ENCODE data around the gene CREB5.

Gene CREB5

GRCh38 chr7:28411876-28412662 is at the start of gene CREB5:
Gene CREB5 (plus strand): TSS chr7:28412518. CDS start chr7:28412915, 397 bp downstream.
- TF ChIP-seq, protein P1, sequence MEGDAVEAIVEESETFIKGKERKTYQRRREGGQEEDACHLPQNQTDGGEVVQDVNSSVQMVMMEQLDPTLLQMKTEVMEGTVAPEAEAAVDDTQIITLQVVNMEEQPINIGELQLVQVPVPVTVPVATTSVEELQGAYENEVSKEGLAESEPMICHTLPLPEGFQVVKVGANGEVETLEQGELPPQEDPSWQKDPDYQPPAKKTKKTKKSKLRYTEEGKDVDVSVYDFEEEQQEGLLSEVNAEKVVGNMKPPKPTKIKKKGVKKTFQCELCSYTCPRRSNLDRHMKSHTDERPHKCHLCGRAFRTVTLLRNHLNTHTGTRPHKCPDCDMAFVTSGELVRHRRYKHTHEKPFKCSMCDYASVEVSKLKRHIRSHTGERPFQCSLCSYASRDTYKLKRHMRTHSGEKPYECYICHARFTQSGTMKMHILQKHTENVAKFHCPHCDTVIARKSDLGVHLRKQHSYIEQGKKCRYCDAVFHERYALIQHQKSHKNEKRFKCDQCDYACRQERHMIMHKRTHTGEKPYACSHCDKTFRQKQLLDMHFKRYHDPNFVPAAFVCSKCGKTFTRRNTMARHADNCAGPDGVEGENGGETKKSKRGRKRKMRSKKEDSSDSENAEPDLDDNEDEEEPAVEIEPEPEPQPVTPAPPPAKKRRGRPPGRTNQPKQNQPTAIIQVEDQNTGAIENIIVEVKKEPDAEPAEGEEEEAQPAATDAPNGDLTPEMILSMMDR (IDR thresholded peaks at IDR 0.05; ENCODE audit: low read depth, low read length, missing control alignments) = peak; percentile 16
- no peak within 1 kb of the TSS for H3K4me3 ChIP-seq (ENCODE audit: low read depth, low read length)
- no peak for DNase-seq (ENCODE audit: low read depth)

- no peak overlapping the region for H3K4me3 ChIP-seq (ENCODE audit: low read depth, low read length)
- no peak for DNase-seq (ENCODE audit: low read depth)
- TF ChIP-seq, protein P1 (IDR thresholded peaks at IDR 0.05; ENCODE audit: low read depth, low read length, missing control alignments) = peak; percentile 33
These were observed 49.5 kb upstream of the CREB5 start for GRCh38 chr7:28362812-28363211.

GRCh38 chr7:28364082-28364481 is 48.2 kb upstream of the CREB5 start:
- DNase-seq (ENCODE audit: low read depth) = no peak
- no peak overlapping the region for H3K4me3 ChIP-seq (ENCODE audit: low read depth, low read length)
- TF ChIP-seq, protein P1 (IDR thresholded peaks at IDR 0.05; ENCODE audit: low read depth, low read length, missing control alignments) = peak; percentile 35

DNA sequence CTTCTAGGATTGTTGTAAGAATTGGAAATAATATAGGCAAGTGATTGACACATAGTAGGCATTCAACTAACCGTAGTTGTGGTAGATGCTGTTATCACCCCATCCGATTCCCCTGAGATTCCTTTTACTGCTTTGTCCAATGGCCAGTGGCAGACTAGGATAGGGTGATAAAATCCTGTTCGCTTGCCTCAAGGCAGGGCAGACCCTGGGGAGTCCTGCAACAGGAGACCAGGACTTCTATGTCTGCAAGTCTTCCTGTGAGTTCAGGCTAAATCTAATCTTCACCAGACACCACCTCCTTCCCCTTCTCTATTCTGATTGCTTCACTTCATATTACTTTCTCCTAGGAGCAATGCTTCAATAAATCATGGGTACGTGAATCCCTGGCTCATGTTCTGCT is 42.8 kb upstream of the CREB5 start:
- H3K4me3 ChIP-seq (ENCODE audit: low read depth, low read length) = no peak overlapping the region
- TF ChIP-seq, protein P1 (IDR thresholded peaks at IDR 0.05; ENCODE audit: low read depth, low read length, missing control alignments) = no peak
- no peak for DNase-seq (ENCODE audit: low read depth)

DNA sequence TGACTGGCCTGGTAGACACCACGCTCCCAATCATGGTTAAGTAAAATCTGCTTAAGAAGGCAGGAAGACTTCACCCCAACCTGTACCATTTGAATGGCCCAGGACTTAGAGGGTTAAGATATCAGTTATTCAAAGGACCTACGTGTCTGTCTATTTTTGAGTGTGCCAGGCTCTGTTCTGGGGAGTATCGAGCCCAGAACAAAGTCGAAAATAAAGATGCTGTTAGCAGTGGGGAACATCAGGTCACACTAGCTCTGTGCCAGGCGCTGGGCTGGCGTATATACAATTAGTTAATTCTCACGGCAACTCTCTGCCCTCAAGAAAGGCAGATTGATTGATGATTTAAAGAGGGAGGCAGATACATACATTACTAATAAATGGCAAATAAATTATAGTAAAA is 40.5 kb upstream of the CREB5 start:
- TF ChIP-seq, protein P1 (IDR thresholded peaks at IDR 0.05; ENCODE audit: low read depth, low read length, missing control alignments) = no peak
- no peak for DNase-seq (ENCODE audit: low read depth)
- no peak overlapping the region for H3K4me3 ChIP-seq (ENCODE audit: low read depth, low read length)

- no peak for DNase-seq (ENCODE audit: low read depth)
- TF ChIP-seq, protein P1 (IDR thresholded peaks at IDR 0.05; ENCODE audit: low read depth, low read length, missing control alignments) = no peak
- H3K4me3 ChIP-seq (ENCODE audit: low read depth, low read length) = no peak overlapping the region
These were observed 38.3 kb upstream of the CREB5 start for GRCh38 chr7:28373990-28374389.

- no peak for DNase-seq (ENCODE audit: low read depth)
- TF ChIP-seq, protein P1 (IDR thresholded peaks at IDR 0.05; ENCODE audit: low read depth, low read length, missing control alignments) = no peak
- no peak overlapping the region for H3K4me3 ChIP-seq (ENCODE audit: low read depth, low read length)
These were observed 36.6 kb upstream of the CREB5 start for GRCh38 chr7:28375729-28376128.
